BE2C (cell line): ENCODE results near the gene DALRD3.

Source experiments
- DNase-seq: peaks from one replicate; pipeline ENCODE4 v3.0.0-alpha.2; 2020
- H3K27me3 ChIP-seq: fragments of 250-450 bp; sonication (Bioruptor Pico); 2 replicates; pipeline ENCODE4 v1.5.1; 2020; ENCODE audit warnings: mild to moderate bottlenecking
- H3K36me3 ChIP-seq: fragments of 250-450 bp; sonication (Bioruptor Pico); 2 replicates; pipeline ENCODE4 v1.5.1; 2020; ENCODE audit warnings: mild to moderate bottlenecking
- H3K4me1 ChIP-seq: fragments of 250-450 bp; sonication (Bioruptor Pico); 2 replicates; pipeline ENCODE4 v1.5.1; 2020
- H3K4me3 ChIP-seq: 2 replicates; pipeline ENCODE4 v1.5.1; 2011; ENCODE audit warnings: low read depth, low read length
- H3K9me3 ChIP-seq: fragments of 250-450 bp; sonication (Bioruptor Pico); 2 replicates; pipeline ENCODE4 v1.5.1; 2020
- TF ChIP-seq, protein P1 (sequence below): IDR thresholded peaks from 2 replicates; pipeline ENCODE4 v1.5.1; 2012; ENCODE audit warnings: mild to moderate bottlenecking, low read depth, low read length

The DALRD3 gene

DNA sequence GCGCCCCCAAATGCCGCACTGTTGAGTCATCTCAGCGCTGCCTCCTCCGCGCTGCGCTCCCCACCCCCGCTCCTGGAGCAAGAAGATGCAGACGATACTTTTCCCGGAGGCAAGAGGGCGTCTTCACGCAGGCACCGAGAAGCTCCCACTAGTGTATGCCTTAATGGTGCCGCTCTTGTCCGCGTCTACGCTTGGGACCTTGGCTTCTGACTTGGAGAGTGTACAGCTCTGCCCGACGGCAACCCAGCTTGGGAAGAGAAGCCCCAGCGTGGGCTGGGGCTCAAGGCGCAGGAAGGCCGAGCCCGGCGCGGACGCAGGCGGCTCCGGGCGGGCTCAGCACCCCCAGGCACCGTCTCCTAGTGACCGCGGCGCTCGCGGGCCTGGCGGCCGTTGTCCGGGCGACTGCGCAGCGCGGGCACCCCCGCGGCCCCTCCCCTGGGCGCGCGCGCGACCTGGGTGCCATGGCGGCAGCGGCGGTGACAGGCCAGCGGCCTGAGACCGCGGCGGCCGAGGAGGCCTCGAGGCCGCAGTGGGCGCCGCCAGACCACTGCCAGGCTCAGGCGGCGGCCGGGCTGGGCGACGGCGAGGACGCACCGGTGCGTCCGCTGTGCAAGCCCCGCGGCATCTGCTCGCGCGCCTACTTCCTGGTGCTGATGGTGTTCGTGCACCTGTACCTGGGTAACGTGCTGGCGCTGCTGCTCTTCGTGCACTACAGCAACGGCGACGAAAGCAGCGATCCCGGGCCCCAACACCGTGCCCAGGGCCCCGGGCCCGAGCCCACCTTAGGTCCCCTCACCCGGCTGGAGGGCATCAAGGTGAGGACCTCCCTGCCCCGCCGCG is 28.4 kb downstream of the DALRD3 start, which contains the start of gene P4HTM:
Gene P4HTM (plus strand): TSS at position 446 of the 840 bp plus-strand sequence. CDS start 16 bp downstream, at position 462.
- DNase-seq = peak; percentile 69
- Histone ChIP-seq H3K4me1 (no peaks in the 10 kb centered on the region), H3K4me3 (peak within 1 kb of the TSS; percentile 71), H3K9me3 (no peaks in the 10 kb centered on the region), H3K36me3 (no peaks in the 10 kb centered on the region), H3K27me3 (no peaks in the 10 kb centered on the region)
- TF ChIP-seq, protein P1, sequence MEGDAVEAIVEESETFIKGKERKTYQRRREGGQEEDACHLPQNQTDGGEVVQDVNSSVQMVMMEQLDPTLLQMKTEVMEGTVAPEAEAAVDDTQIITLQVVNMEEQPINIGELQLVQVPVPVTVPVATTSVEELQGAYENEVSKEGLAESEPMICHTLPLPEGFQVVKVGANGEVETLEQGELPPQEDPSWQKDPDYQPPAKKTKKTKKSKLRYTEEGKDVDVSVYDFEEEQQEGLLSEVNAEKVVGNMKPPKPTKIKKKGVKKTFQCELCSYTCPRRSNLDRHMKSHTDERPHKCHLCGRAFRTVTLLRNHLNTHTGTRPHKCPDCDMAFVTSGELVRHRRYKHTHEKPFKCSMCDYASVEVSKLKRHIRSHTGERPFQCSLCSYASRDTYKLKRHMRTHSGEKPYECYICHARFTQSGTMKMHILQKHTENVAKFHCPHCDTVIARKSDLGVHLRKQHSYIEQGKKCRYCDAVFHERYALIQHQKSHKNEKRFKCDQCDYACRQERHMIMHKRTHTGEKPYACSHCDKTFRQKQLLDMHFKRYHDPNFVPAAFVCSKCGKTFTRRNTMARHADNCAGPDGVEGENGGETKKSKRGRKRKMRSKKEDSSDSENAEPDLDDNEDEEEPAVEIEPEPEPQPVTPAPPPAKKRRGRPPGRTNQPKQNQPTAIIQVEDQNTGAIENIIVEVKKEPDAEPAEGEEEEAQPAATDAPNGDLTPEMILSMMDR = 0 out of 2 replicates have a peak, but pooled peaks have one; percentile 3

DNA sequence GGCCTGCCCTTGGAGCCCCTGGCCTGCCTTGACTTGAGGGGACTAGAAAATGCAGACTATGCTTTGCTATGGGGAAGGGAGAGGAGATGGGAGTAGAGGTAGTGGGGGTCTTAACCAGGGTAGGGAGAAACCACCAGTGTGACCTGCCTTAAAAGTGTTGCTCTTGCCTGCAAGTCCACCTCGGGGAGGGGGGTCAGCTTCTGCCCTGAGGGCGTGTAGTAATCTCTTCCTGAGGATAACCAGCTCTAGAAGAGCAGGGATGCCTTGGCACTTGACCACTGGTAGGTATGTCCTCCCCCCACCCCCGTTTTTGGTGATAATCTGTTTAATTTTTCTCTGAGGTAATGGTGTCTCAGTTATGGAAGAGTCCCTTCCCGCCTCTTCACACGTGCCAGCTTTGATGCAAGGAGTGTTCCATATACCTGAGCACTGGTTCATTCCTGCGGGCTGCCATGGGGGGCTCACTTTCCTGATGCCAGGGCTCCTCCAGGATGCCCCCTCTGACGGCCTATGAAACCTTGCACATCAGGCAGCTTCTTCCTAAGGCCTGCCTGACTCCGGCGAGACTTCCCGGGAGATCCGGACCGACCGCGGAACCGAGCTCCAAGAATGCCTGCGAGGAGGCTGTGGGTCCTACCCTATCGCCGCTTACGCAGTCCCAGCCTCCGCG is 29.1 kb downstream of the DALRD3 start:
- H3K27me3 ChIP-seq = no peaks in the 10 kb centered on the region
- peaks cover 3% of the 10 kb centered on the region; the same call in 1 of the 2 replicates for H3K36me3 ChIP-seq
- peak; percentile 12 for DNase-seq
- TF ChIP-seq, protein P1 = no peak
- H3K9me3 ChIP-seq = no peaks in the 10 kb centered on the region
- H3K4me1 ChIP-seq = no peaks in the 10 kb centered on the region
- peak overlapping the region; percentile 71 for H3K4me3 ChIP-seq

DNA sequence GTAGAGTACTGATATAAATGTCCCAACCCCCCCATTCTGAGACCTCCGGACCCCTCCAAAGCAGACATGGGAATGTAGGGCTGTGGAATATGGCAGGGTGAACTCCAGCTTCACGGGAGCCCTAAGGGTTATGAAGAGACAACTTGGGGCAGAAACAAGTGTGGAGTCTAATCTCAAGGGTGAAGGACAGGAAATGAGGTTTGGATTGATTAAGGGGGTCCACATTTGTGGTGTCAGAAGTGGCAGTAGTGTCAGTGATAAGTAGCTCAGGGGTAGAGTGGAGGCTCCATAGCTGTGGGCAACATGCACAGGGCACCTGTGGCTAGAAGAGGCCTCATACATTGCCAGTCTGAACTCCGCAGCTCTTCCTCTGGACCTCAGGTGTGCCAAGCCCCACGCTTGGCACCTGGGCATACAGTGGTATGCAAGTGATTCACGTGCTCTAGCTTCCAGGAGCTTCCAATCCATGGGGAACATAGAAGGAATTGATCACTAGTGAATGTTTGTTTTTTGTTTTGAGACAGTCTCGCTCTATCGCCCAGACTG is 32.5 kb downstream of the DALRD3 start:
- Histone ChIP-seq H3K4me3 (no peak overlapping the region), H3K36me3 (peaks cover 10% of the 10 kb centered on the region), H3K9me3 (no peaks in the 10 kb centered on the region), H3K27me3 (no peaks in the 10 kb centered on the region), H3K4me1 (no peaks in the 10 kb centered on the region)
- TF ChIP-seq, protein P1 = no peak
- no peak for DNase-seq

DNA sequence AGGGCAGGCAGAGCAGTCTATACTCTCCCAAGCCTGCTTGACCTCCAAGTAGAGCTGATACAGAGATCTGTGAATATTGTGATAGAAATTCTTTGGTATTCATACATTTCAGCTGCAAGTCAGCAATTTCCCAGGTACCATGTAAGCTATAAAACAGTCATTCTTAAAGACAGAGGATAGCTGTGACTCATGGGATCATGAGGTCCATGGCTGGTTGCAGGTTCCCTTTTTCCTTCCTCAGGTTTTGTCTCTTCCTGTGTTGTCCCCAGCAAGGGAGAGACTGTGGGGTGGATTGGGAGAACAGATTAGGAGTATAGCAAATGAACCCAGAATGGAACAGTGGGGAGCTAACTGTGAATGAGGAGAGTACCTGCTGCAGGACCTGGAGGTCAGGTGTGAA is 33.7 kb downstream of the DALRD3 start:
- H3K36me3 ChIP-seq = peaks cover 15% of the 10 kb centered on the region
- no peak overlapping the region for H3K4me3 ChIP-seq
- H3K4me1 ChIP-seq = no peaks in the 10 kb centered on the region
- H3K9me3 ChIP-seq = no peaks in the 10 kb centered on the region
- DNase-seq = no peak
- H3K27me3 ChIP-seq = no peaks in the 10 kb centered on the region
- TF ChIP-seq, protein P1 = no peak

DNA sequence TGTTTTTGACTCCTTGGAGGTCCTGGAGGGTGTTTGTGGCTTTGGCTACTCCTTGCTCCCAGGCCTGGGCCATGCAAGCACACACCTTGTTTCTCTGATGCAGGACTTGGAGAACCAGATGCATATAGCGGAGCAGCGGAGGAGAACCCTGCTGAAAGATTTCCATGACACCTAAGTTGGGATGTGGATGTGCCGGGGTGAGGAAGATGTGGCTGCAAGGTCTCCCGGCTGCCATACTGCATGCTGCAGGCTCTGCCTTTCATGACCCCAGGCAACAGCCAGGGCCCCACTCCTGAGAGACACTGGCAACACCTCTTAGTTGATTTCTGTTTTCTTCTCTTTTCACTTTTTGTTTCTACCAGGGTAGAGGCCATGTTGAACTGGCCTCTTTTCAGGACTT is 35.3 kb downstream of the DALRD3 start:
- Histone ChIP-seq H3K9me3 (no peaks in the 10 kb centered on the region), H3K36me3 (peaks cover 21% of the 10 kb centered on the region), H3K27me3 (no peaks in the 10 kb centered on the region), H3K4me1 (no peaks in the 10 kb centered on the region), H3K4me3 (no peak overlapping the region)
- no peak for DNase-seq
- TF ChIP-seq, protein P1 = no peak
